Anterior cingulate cortex (tissue), 58 donors: ENCODE measurements around the gene VPS13C.
A peak's percentile ranks its signal among the peaks of the same experiment; 100 is the strongest.

Source experiments
- DNase-seq, 58 donors: peaks; one replicate each; lab custom pipeline; 2025; lab: John Stamatoyannopoulos, UW

Gene VPS13C

DNA sequence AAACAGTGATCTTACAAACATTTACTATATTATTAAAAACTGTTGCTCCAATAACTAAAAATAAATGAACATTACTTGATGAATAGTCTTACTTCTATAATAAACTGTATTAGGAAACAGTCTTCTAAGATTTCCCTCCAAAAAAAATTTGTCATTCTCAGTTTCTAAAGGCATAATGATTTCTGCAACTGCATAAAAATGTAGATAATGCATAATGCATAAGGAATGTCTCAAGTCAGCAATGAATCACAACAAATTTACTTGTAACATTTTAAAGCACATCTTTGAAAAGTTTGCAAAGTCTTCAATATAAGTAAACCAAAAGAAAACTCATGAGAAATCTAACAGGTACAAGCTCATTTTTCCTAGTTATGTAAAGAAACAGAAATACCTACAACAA, 113.5 kb downstream of the VPS13C start:
- DNase-seq, result no peak

DNA sequence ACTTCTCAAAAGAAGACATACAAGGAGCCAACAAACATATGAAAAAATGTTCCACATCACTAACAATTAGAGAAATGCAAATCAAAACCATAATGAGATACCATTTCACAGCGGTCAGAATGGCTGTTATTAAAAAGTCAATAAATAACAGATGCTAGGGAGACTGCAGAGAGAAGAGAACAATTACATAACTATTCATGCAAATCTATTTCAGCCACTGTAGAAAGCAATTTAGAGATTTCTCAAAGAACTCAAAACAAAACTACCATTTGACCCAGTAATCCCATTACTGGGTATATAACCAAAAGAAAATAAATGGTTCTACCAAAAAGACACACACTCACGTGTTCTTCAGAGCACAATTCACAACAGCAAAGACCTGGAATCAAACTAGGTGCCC, 116.3 kb downstream of the VPS13C start:
- no peak for DNase-seq

DNA sequence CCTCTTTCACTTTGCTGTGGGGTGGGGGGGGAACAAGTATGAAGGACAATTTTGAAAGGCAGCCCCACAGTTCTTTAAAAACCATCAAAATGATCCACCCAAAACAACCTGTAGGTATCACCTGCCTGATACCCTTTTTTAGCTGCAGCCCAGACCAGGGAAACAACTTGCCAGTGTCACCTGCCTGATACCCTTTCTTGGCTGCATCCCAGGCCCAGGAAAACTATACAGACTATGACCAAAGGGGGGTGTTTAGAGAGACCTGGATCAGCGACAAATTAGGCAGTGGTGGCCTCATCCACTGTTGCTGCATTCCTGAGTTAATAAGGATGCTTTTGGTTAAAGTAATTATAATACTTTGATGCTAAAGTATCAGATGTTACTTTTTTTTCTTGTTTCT, 122.0 kb downstream of the VPS13C start:
- no peak for DNase-seq

DNA sequence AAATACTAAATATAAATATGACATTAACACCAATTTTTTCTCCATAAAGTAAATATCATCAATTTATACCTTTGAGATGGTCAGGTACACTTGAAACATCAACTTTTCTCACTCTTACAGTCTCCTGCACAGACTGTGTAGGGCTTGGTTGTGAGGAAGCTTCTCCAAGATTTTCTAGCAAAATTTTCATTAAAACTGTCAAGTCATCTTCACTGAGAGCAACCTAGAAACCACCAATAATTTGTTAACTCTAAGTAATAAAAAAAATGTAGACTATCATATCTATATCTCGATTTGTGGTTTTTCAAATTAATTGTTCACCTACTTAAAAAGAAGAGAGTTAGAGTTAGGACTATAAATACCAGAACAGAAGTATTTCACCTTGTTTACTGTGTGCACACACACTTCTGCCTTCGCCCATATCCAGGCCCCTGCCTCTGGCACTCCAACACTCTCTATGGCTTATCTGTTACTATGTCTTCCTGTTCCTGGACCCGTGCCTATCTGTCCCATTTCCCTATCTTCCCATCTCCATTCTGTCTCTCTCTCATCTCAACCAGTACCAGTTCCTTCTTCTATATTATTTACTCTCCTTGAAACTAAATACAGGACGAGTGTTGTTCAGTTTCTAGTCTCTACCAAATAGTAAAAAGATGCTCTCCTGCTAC, 123.6 kb downstream of the VPS13C start:
- no peak for DNase-seq

DNA sequence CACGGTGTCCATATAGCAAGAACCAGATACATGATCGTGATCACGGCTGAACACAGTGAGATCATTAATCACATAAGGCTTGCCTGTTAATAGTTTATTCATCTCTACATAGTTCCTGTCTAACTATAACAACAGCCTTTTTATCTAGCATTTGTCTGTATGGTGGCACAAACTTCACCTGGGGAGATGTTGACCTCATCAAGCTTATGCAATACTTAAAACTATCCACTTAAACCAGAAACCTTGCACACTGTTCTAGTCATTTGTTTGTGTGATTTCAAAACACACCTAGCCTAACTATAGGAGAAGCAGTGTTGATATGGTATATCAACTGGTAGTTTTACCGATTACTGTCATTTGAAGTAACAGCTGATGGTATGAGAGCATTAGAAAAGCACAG, 124.8 kb downstream of the VPS13C start:
- no peak for DNase-seq

DNA sequence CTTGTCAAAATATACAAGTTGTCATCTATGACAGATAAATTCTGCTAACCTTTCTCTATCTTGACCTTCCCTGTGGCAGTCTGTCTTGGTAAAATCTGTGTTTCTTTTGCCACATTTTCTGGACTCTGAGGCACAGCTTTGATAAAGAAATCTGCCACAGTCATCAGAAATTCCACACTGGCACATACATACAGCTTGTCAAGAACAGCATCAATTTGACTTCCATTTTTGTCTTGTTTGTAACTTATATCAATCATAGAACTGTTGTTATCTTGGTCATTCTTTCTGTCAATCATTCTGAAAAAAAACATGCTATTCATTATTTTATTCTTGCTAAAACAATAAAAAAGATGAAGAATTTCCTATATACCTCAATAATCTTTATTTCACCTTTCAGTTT, 130.8 kb downstream of the VPS13C start:
- DNase-seq, result no peak

DNA sequence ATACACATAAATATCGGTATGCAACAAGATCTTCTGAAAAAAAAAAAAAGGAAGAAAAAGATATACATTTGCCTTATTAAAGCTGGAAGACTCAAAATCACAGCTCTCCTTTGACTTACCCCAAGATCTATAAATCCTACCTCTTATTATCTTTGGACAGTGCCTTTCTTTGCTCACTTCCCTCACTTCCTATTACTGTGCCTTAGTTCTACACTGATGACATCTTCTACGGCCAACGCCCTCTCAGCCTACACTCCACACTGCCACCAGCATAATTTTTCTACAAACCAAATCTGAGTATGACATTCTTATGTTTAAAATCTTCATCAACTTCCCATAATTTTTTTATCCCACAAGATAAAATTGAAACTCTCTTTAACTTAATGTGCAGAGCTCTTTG, 137.1 kb downstream of the VPS13C start:
- no peak for DNase-seq

DNA sequence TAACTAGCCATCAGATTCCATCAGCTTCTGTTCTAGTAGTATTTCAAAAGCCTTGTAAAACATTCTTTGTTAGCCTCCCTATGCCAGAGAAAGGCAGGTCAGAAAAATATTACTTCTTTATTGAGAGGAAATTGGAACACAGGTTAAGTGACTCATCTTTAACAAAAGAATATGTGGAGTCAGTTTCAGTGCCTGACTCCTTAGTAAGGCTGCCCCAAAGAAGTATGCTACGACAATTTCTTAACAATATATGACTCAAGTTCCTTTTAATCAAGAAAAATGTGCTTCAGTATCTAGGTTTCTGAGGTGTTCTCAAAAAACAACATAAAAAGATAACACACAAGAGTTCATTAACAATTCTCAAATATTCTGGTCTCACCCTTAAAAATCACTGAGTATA, 139.2 kb downstream of the VPS13C start:
- no peak for DNase-seq

DNA sequence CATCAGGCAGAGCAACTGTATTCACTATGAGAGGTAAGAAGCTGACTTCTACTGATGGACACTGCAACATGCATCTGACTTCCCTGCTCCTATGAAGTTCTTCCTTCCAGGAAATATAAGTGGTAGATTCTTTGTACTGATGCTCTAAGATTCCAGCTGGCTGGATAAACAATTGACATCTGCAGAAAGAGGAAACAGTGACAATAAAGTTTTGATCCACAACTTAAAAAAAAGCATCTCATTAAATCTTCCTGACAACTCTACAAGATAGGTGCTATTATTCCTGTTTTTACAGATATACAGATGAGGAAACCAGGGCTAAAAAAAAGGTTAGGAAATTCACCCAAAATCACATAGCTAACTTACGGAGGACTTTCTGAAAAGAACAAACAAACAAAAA, 142.8 kb downstream of the VPS13C start:
- no peak for DNase-seq

DNA sequence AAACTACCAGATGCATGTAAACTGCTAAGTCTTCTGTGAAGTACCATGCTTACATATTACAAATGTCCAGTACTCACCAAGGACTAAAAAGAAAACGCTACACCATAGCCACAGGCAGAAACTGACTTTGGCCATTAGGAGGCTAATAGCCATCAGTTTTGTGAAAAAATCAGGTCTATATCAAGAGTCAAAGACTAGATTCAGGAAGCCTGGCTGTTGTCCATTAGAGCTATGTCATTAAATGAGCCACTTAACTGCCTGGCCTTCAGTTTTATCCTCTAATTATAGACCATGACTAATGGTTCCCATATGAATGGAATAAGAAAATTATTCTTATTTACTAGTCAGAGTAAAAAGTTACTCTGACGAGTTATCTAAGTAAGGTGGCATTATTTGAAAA, 144.1 kb downstream of the VPS13C start:
- DNase-seq, result no peak

DNA sequence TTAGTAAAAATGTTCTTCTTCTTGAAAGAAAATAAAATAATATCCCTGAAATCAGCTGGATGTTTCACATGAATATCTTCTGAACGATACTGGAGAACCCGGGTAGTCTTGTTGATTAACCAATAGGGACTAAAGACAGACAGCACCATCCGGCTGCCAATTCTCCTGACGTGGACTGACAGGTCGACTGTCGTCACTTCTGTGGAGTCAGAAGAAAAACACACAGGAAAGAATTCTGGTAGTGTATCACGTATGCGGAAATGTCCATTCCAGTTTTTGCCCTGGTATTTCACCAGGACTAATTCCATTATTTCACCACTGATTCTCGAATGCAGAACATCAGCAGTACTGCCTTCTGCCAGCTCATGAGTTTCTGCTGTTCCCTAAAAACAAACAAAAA, 144.6 kb downstream of the VPS13C start:
- DNase-seq, result no peak

DNA sequence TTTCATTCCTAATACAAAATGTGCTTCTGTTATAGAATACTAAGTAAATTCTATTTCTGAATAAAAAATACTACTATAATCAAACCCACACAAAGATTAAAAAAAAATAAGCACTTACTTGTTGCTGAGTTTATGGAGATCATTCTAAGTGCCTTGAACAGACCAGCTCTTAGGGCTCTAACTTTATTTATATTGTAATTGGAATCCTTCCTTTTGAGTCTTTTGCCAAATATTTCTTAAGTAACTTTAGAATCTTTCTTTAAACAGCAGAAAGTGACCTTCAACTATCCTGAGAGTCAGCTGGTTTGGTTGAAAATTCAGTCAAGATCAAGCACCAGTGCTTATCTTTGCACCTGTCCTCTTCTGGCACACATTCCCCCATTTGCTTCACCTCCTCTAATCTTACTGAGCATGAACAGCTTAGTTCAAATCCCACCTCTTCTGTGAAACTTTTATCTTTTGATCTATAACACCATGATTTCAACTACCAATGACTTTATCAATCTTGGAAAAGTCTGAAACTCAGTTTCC, 149.3 kb downstream of the VPS13C start:
- no peak for DNase-seq

DNA sequence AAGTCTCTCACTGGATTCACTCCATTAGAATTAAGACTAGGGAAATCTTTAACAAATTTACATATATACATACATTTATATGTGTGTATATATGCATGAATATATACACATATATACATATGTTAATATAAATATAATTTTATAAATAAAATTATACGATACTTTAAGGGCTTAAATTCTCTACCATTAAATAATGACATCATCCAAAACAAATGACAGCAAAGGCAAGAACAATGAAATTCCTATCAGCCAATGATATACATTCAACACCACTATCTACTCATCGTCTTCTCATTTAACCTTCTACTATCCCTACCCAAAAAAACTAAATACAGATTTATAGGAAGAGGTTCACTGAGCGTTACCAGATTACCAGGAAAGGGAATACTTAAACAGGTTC, 152.0 kb downstream of the VPS13C start:
- DNase-seq, result no peak

DNA sequence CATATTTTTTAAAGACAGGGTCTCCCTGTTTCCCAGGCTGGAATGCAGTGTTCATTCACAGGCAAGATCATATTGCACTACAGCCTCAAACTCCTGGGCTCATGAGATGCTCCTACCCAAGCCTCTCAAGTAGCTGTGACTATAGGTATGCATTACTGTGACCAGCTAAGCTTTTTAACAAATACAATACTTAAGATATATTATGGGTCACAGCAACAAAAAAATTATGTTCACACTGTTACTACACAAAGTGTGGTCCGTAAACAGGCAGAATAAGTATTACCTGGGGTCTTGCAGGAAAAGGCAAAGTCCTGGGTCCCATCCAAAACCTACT, 152.5 kb downstream of the VPS13C start:
- DNase-seq, result no peak

DNA sequence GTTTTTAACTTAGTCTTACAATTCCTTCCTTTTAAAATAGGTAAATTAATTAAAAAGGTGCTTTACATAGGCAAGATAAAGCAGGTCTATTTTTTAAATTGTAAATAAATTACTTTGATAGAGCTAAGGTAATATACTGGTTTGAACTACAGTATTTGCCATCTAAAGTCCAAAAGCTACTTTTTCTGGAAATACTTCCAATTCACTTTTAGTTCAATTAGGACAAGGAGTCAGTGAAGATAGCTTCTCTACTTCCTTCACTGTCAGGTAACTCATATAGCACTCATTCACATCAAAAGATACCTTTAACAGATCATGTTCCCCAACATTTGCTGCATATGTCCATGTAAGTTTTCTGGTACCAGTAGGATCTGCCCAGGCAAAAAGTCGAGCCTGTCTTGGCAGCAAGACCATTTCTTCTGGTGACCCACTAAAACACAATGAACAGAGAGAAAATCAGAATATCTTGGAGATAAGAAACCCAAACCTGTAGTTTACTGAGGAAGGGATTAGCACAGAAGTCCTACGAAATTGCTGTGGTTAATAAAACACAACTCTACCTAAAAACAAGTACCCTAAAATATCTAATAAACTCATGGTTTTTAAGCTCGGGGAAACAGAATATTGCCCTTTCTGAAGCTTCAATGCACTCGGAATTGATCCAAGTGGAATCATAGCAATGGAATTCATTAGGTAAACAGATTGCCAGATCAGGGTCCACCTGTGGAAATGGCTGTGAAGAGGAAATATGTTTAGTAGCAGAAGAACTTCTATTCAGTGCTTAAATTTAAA, 153.1 kb downstream of the VPS13C start:
- DNase-seq, result no peak

DNA sequence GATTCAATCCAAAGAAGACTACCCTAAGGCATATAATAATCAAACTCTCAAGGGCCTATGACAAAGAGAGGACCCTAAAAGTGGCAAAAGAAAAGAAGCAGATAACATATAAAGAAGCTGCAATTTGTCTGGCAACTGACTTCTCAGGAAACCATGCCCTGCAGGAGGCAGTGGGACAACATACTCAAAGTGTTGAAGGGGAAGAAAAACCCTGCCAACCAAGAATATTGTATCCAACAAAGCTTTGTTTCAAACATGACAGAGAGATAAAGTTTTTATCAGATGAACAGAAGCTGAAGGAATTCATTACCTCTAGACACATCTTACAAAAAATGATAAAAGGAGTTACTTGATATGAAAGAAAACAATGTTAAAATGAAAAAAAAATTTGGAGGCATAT, 167.1 kb downstream of the VPS13C start:
- no peak for DNase-seq

DNA sequence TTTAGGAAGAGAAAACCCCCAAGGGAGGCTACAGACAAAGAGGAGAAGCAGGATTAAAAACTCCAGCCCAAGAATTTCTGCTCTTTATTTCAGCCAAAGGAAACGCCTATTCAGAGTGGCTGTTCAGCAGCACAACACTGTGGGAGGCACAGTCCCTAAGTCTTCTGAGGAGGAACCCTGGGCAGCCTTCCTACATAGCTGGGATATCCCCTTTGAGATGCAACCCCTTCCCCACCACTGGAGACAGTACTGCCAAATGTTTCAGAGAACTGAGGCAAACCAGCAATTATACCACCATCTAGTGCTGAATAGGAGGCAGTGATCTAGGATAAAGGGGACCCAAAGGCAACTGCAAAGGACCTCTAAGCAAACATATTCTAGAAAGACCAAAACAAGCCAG, 168.1 kb downstream of the VPS13C start:
- no peak for DNase-seq

DNA sequence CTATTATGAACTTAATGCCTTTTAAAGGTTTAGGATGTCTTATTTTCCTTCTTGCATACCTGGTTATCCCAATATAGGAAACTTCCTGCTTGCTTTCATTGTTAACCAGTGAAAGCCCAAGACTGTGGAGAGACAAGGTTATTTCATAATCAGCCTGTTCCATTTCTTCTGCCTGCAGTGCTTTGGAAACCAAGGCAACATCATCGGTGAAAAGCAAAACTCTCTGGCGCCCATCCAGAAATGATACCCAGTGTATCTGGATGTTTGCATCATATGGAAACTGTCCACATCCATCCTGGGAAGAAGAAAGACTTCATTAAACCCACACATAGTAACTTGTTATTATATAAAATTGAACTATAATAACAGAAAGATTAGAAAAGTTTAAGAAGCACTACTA, 170.1 kb downstream of the VPS13C start:
- peak in 1 of 58 donors; percentile 14 for DNase-seq

DNA sequence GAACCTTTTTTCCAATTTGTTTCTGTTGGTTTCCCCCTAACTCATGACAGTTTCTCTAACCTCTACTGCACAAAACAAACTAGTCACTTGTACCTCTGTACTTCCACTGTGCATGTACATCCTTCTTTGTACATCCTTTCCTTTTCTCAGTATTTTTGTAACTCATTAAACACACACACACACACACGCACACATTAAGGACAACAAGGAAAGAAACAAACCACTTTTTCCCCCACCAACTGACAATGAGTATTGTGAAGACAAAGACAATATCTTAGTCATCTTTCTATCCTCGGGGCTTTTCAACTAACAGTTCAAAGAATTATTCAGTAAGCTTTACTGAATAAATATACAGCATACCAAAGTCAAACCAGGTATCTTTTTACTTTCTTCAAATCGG, 170.5 kb downstream of the VPS13C start:
- DNase-seq, result no peak

DNA sequence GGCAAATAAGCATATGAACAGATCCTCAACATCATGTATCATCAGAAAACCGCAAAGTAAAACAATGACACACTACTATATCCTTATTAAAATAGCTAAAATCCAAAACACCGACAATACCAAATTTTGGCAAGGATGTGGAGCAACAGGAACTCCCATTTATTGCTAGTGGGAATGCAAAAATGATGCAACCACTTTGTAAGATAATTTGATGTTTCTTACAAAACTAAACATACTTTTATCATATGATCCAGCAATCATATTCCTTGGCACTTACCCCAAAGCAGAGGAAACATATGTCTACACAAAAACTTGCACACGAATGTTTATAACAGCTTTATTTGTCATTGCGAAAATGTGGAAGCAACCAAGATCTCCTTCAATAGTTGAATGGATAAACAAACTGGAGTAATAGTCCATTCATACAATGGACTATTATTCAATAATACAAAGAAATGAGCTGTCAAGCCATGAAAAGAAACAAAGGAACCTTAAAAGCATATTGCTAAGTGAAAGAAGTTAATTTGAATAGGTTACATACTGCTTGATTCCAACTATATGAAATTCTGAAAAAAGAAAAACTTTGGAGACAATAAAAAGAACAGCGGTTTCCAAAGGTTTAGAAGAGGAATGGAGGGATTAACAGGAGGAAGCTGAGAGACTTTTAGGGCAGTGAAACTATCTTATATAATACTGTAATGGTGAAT, 172.0 kb downstream of the VPS13C start:
- no peak for DNase-seq

DNA sequence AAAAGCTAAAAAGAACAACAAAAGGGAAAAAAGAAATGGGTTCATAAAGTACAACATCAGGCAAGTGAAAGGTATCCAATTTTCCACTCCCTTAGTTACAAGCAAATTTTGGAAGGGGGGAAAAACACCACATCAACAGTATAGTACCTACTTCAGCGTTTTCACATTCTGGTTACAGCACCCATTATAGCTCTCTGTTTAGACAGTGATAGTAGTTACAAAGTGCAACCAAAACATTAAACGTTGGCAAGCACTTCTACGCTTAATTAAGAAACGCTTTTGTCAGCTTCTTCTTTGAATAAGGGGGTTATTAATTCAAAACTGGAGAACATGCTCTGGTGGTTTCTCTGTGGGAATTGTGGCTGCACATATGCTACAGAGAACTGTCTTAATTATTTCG, 180.2 kb downstream of the VPS13C start:
- DNase-seq, result no peak

DNA sequence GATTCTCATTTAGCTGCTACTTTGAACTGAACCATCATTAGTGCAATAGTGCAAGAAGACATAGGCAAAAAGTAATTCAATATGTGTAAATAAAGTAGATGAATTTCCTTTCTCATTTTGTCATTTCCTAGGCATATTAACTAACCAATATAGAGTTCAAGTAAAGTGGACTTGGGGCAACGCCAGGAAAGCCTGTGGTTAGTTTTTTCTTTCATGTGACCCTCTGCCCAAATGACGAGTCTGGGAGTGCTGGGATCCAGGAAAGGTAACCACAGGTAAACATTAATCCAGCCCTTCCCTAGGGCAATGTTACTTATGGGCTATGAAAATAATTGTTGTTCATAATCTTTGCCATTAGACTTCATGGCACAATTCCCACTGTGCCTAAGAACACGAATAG, 181.0 kb downstream of the VPS13C start:
- no peak for DNase-seq
